ENCODE results near the gene TBPL2. TPM values are rescaled to one million over a fixed set of nuclear protein-coding genes. Genes with fewer than 3 reads are reported as not detected.
A peak's percentile ranks its signal among the peaks of the same experiment; 100 is the strongest.

The TBPL2 gene
- total RNA-seq, 1 donor from 2014 or later = not detected

GRCh38 chr14:55450124-55450523 lies 9.7 kb upstream of the TBPL2 start:
- DNase-seq (ENCODE audit: extremely low spot score, unreplicated experiment) = no peak
- no peak for TF ChIP-seq CTCF (conservative IDR thresholded peaks at IDR 0.05)
- Mint-ChIP-seq H3K4me3 (no peak overlapping the region), H3K4me1 (ENCODE audit: unreplicated experiment) (peaks cover 16% of the 10 kb centered on the region), H3K9me3 (no peaks in the 10 kb centered on the region), H3K27me3 (peaks cover 2% of the 10 kb centered on the region), H3K36me3 (no peaks in the 10 kb centered on the region), H3K27ac (no peak overlapping the region)

DNA sequence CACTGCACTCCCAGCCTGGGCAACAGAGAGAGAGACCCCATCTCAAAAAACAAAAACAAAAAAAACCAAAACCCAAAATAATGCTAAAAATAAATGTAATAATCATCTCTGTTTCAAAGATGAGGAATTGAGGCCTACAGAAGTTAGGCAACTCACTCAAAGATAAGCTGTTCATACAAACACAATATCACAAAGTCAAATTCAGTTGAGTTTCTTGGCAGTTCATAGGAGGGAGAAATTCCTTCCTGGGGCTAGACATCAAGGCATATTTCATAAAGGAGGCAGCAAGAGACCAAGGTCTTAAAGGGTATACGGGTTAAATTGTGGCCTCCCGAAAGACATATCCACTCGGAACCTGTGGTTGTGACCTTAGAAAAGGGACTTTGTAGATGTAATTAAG lies 8.7 kb upstream of the TBPL2 start:
- no peak for DNase-seq (ENCODE audit: extremely low spot score, unreplicated experiment)

DNA sequence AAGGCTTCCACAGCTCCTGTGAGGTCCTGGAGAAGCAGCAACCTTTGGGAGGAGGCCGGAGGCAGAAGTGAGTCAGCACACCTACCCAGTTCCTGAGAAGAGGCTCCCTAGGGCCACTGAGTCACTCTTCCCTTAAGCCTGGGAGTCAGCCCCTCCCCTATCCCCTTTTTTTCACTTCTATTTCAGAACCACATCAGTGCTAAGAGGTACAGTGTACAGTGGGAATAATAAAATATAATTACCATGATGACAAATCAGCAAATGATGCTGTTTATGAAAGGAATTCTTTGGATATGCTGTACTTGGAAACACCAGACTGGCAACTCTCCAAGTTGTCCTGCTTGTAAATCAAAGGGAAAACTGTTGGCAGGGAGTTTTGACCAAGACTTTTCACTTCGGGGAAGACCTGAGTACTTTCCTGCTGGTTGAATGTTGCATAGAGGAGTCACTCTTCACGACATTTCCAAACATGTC lies 7.8 kb upstream of the TBPL2 start:
- no peaks in the 10 kb centered on the region for H3K36me3 Mint-ChIP-seq

More for the DNA sequence above, 8.7 kb upstream of the TBPL2 start:
- peaks cover 2% of the 10 kb centered on the region for H3K27me3 Mint-ChIP-seq
- H3K27ac Mint-ChIP-seq = no peak overlapping the region
- no peaks in the 10 kb centered on the region for H3K36me3 Mint-ChIP-seq
- H3K4me3 Mint-ChIP-seq = no peak overlapping the region
- no peak for TF ChIP-seq CTCF (conservative IDR thresholded peaks at IDR 0.05)
- H3K4me1 Mint-ChIP-seq (ENCODE audit: unreplicated experiment) = peaks cover 7% of the 10 kb centered on the region
- no peaks in the 10 kb centered on the region for H3K9me3 Mint-ChIP-seq

GRCh38 chr14:55446833-55447232 lies 6.4 kb upstream of the TBPL2 start:
- Mint-ChIP-seq H3K9me3 (peaks cover 5% of the 10 kb centered on the region), H3K4me3 (no peak overlapping the region), H3K27me3 (peaks cover 2% of the 10 kb centered on the region), H3K27ac (no peak overlapping the region), H3K36me3 (no peaks in the 10 kb centered on the region), H3K4me1 (ENCODE audit: unreplicated experiment) (peaks cover 4% of the 10 kb centered on the region)
- DNase-seq (ENCODE audit: extremely low spot score, unreplicated experiment) = no peak
- no peak for TF ChIP-seq CTCF (conservative IDR thresholded peaks at IDR 0.05)

More for the DNA sequence above, 7.8 kb upstream of the TBPL2 start:
- H3K4me3 Mint-ChIP-seq = no peak overlapping the region
- peaks cover 4% of the 10 kb centered on the region for H3K4me1 Mint-ChIP-seq (ENCODE audit: unreplicated experiment)
- H3K9me3 Mint-ChIP-seq = peaks cover under 1% of the 10 kb centered on the region
- no peaks in the 10 kb centered on the region for H3K27me3 Mint-ChIP-seq
- DNase-seq (ENCODE audit: extremely low spot score, unreplicated experiment) = no peak
- no peak for TF ChIP-seq CTCF (conservative IDR thresholded peaks at IDR 0.05)
- no peak overlapping the region for H3K27ac Mint-ChIP-seq

- Mint-ChIP-seq H3K27me3 (peaks cover 2% of the 10 kb centered on the region), H3K36me3 (no peaks in the 10 kb centered on the region), H3K4me1 (ENCODE audit: unreplicated experiment) (peaks cover 4% of the 10 kb centered on the region), H3K9me3 (peaks cover 5% of the 10 kb centered on the region), H3K4me3 (no peak overlapping the region), H3K27ac (no peak overlapping the region)
- DNase-seq (ENCODE audit: extremely low spot score, unreplicated experiment) = no peak
- peak; percentile 89 for TF ChIP-seq CTCF (conservative IDR thresholded peaks at IDR 0.05)
Observed at GRCh38 chr14:55446127-55446736, 5.8 kb upstream of the TBPL2 start.

All from type B pancreatic cell (in vitro differentiated cells).